Stimulated activated CD4-positive, alpha-beta T cell treated with anti-CD3 and anti-CD28 coated beads, TNF-alpha, amount 100 ng/mL, for 1 hour (primary cell): ENCODE measurements around the gene HLA-DOB.

Experiments
- DNase-seq, 3 donors: peaks; one replicate each; pipeline ENCODE4 v3.0.0-alpha.2; 2020; ENCODE audit warnings: low read depth in 3 of 3, low spot score in 1 of 3

HLA-DOB gene

GRCh38 chr6:32816746-32817204 lies at the start of gene HLA-DOB:
TSS of gene HLA-DOB (minus strand) at chr6:32817002. CDS start at chr6:32816951, 51 bp downstream.
- DNase-seq = no peak

DNA sequence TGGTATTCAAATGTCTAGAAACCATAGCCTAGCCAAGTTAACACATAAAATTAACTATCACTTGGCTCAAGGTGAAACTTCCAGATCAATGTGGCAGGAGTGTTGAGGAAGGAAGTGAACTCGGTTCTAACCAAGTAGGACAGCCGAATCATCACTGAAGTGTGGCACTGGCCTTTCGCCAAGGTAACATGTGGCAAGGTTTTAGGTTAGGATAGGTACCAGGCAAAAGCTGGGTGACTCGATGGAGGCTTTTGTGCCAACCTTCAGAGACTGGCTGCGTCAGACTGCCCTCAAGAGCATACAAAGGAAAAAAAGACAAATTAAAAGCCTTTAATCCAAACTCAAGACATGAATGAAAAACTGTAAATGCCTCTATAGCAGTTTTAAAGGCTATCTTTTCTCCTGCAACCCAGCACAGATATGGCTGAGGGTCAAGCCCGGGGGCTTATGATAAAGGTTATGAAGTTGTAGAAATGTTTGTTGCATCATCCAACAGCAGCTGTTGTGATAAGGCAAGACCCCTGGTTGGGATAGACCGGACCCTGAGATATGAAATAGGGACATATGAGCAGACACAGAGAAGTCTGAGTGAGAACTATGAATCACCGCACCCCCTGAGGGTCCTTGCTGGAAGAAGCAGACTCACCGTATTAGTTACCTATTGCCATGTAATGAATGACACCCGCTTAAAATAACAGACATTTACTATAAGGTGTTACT lies 49.1 kb upstream of the HLA-DOB start:
- no peak for DNase-seq

DNA sequence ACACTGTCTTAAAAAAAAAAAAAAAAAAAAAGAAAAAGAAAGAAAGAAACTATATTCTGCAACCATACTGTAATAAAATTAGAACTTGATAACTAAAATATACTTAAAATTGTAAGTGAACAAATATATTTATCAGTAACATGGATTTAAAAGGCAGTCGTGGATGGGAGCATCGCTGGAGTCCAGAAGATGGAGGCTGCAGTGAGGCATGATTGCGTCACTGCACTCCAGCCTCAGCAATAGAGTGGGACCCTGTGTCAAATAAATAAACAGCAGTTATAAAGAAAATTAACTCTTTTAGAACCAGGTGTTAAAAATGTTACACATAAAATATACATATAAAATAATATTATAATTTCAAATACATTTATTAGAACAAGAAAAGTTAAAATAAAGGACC lies 45.9 kb upstream of the HLA-DOB start:
- no peak for DNase-seq

DNA sequence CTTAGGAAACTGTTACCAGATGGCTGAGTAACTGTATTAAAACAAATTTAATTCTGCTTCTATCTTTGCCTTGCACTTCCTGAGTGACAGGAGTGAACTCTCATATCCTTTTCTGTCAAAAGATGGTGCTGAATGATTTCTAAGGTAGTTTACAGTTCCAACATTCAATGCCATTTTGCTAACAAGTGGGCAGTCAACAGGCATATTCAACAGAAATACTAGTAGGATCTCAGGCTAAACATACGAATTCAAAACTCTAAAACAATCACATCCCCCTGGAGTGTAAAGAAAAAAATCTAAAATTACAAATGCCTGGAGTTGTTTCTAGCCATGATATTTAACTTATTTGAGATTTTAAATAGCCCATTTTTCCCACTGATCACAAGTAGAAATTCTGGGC lies 43.9 kb upstream of the HLA-DOB start:
- DNase-seq = no peak

DNA sequence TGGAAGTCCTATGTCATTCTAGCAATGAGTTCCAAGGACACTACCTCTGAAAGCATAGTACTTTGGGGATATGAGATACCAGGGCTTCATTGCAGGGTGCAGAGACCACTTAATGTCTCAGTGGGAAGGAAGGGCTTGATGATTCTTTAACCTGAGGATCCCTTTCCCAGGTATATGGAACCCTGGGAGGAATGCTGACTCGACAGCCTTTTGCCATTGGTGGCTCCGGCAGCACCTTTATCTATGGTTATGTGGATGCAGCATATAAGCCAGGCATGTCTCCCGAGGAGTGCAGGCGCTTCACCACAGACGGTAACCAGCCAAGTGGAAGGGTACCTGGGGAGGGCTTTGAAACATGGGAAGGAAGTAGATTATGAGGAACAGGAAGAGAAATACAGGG lies 41.4 kb upstream of the HLA-DOB start:
- DNase-seq = no peak

- DNase-seq = no peak
Observed at GRCh38 chr6:32857156-32857891, 40.5 kb upstream of the HLA-DOB start.

DNA sequence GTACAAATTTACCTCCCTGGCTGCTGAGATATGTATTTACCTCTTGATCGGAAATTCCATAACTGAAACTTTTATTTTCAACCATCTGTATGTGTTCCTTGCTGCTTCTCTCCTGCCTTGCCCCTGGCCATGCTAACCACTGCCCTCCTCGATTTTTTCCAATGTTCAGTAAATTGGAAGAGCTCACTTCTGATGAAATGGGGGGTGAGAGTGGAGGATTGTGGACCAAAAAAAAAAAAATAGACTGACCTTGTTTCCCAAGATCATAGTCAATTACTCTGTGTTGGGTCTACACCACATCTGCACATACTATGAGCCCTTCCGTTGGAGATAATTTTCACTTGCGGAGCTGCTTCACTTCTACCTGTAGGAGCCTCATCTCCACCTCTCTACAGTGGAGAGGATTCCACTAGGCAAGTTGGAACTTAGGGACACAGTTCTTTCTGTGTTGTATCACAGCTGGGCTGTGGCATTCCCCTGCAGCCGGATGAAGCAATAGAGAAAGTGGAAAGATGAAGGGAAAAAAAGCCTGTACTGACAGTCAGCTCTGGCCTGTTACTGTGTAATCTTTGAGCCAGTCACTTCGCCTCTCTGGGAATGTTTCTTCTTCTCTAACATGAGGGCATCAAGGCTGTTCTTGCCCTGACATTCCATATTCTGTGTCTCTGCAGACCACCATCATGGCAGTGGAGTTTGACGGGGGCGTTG lies 38.8 kb upstream of the HLA-DOB start:
- DNase-seq = no peak

DNA sequence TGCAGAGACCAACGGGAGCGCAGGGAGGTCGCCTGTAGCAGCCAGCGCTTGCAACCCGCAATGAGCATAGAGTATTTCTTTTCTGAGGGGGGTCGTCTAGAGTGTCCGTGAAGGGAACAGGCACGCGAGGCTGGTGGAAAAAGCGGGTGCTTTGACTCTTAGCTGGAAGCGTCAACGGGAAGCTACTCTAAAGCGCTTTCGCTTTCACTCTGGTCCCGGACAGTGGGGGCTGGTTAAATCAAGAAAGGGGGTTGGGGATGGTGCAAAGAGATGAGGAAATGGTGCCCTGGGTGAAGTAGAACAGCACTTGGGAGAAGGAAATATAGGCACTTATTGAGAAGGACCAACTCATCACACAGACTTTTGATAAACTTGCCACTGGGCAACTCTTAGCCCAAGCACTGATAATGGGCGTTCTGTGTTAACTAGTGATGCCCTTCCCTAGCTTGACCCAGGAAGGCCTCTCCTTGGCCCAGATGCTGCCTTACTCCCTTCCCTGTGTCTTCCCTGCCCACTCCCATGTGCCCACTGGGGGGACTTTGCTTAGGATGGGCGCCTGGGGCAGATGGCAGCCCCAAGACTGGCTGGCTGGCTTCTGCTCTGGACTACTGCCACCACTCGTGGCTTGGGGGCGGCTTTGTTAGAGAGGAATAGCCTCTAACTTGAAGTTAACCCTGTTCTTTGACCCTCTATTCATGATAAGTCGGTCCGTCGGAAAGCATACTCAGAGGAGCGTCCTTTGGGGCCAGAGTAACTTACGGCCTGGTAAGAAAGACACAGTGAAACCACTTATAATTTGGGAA lies 37.8 kb upstream of the HLA-DOB start:
- peak in 2 of 3 donors; percentile 31 to 35 for DNase-seq

- peak; percentile 86 to 93 (median 89) for DNase-seq
Observed at GRCh38 chr6:32853541-32854375, 37.0 kb upstream of the HLA-DOB start, which contains the start of the genes PSMB9 and TAP1. TSS of gene PSMB9 (plus strand) at chr6:32854192. CDS start at chr6:32854230, 38 bp downstream. TSS of gene TAP1 (minus strand) at chr6:32853704. CDS start at chr6:32853636, 68 bp downstream.

DNA sequence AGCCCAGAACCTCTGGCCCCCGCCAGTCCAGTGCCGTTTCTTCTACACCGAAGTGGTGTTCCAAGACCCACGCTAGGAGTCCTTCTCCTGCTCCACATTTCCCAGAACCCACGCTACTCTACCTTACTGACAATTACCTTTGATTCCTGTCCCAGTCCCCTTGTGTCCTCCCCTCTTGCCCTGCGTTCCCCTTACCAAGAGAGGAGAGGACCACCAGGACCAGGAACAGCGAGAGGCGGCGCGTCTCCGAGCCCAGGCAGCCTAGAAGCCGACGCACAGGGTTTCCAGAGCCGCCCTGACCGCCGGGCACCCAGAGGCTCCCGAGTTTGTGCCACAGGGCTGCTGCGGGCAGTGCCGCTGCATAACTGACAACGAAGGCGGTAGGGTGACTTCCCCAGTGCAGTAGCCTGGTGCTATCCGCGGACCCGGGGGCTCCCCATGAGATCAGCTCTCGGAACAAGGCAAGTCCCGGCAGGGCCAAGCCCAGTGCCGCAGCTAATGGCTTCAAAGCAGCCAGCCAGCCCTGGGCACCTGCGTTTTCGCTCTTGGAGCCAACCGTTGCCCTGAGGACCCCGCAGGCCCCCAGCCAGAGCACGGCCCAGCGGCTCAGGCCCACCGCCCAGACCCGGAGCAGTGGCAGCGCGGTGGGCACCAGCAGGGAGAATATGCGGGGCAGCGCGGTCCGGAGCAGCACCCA lies 36.2 kb upstream of the HLA-DOB start:
- peak in 2 of 3 donors; percentile 23 to 41 for DNase-seq

- no peak for DNase-seq
Observed at GRCh38 chr6:32852018-32852843, 35.4 kb upstream of the HLA-DOB start.

DNA sequence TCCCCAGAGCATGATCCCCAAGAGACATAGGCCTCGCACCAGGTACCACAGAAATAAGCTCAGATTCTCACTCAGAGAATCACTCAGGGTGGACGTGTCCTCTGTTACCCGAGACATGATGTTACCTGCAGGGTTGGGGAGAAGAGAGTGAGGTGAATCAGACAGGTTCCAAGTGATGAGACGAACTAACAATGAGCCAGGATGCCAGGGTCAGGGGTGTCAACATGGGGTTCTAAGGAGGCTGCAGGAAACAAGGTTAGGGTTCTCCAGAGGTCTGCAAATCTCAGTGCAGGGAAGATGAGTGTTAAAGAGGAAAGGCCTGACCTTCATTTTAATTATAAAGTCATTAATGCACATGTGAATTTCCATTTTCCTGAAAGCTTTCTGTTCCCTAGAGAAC lies 34.2 kb upstream of the HLA-DOB start:
- DNase-seq = no peak

GRCh38 chr6:32849126-32849525 lies 32.3 kb upstream of the HLA-DOB start:
- no peak for DNase-seq

- no peak for DNase-seq
Observed at GRCh38 chr6:32847795-32848194, 31.0 kb upstream of the HLA-DOB start.

GRCh38 chr6:32847004-32847403 lies 30.2 kb upstream of the HLA-DOB start:
- DNase-seq = no peak

- peak in 1 of 3 donors; percentile 13 for DNase-seq
Observed at GRCh38 chr6:32845384-32845884, 28.6 kb upstream of the HLA-DOB start.

DNA sequence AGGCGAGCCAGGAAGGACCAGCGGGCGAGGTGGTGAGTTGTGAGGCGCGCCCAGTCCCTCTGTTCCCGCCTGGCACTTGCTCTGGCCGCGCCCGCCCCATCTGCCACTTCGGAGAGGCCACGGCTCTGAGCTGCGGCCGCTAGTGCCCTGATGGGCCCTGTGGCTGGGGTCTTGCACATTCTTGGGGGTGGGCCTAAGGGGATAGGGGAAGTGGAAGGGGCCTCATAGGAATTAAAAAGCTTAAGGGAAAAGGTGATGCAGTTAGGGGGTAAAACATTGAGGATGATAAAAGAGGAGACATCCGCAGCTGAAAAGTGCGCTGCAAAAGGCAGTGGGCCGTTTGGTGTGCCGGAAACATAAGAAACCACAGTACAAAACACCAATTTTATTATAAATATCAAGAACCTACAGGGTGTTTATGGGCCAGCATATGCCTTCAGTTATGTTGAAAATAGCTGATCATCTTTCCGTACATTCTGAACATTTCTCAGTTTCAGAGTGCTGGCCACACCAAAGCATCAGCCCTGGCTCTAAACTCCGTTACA lies 28.1 kb upstream of the HLA-DOB start:
- no peak for DNase-seq
